ENCODE measurements around the gene SOX10. TPM values are rescaled to one million over a fixed set of nuclear protein-coding genes. Genes with fewer than 3 reads are reported as not detected.

SOX10 gene
- total RNA-seq, 1 donor from 2014 or later = 5.9 TPM

- Mint-ChIP-seq H3K36me3 (peaks cover 11% of the 10 kb centered on the region), H3K9me3 (no peaks in the 10 kb centered on the region), H3K4me1 (ENCODE audit: unreplicated experiment) (no peaks in the 10 kb centered on the region)
These were observed 58.0 kb downstream of the SOX10 start for GRCh38 chr22:37926358-37926757.

GRCh38 chr22:37925767-37926166 lies 58.6 kb downstream of the SOX10 start:
- no peaks in the 10 kb centered on the region for H3K27me3 Mint-ChIP-seq
- no peaks in the 10 kb centered on the region for H3K9me3 Mint-ChIP-seq
- peaks cover 11% of the 10 kb centered on the region for H3K36me3 Mint-ChIP-seq
- H3K27ac Mint-ChIP-seq = no peak overlapping the region
- no peaks in the 10 kb centered on the region for H3K4me1 Mint-ChIP-seq (ENCODE audit: unreplicated experiment)
- no peak for DNase-seq (ENCODE audit: extremely low spot score, unreplicated experiment)
- no peak overlapping the region for H3K4me3 Mint-ChIP-seq
- TF ChIP-seq CTCF (conservative IDR thresholded peaks at IDR 0.05) = no peak

More at GRCh38 chr22:37926358-37926757, 58.0 kb downstream of the SOX10 start:
- Mint-ChIP-seq H3K4me3 (no peak overlapping the region), H3K27me3 (no peaks in the 10 kb centered on the region), H3K27ac (no peak overlapping the region)
- TF ChIP-seq CTCF (conservative IDR thresholded peaks at IDR 0.05) = no peak
- no peak for DNase-seq (ENCODE audit: extremely low spot score, unreplicated experiment)

GRCh38 chr22:37925330-37925729 lies 59.0 kb downstream of the SOX10 start:
- Mint-ChIP-seq H3K4me1 (ENCODE audit: unreplicated experiment) (no peaks in the 10 kb centered on the region), H3K27me3 (no peaks in the 10 kb centered on the region), H3K36me3 (peaks cover 11% of the 10 kb centered on the region), H3K9me3 (no peaks in the 10 kb centered on the region), H3K27ac (no peak overlapping the region), H3K4me3 (no peak overlapping the region)
- no peak for DNase-seq (ENCODE audit: extremely low spot score, unreplicated experiment)
- no peak for TF ChIP-seq CTCF (conservative IDR thresholded peaks at IDR 0.05)

GRCh38 chr22:37924386-37925065 lies 59.8 kb downstream of the SOX10 start:
- Mint-ChIP-seq H3K4me1 (ENCODE audit: unreplicated experiment) (no peaks in the 10 kb centered on the region), H3K4me3 (no peak overlapping the region), H3K36me3 (peaks cover 14% of the 10 kb centered on the region), H3K27ac (peak overlapping the region; percentile 72), H3K9me3 (no peaks in the 10 kb centered on the region), H3K27me3 (no peaks in the 10 kb centered on the region)
- no peak for DNase-seq (ENCODE audit: extremely low spot score, unreplicated experiment)
- no peak for TF ChIP-seq CTCF (conservative IDR thresholded peaks at IDR 0.05)

GRCh38 chr22:37923927-37924326 lies 60.4 kb downstream of the SOX10 start:
- H3K4me3 Mint-ChIP-seq = no peak overlapping the region
- no peaks in the 10 kb centered on the region for H3K4me1 Mint-ChIP-seq (ENCODE audit: unreplicated experiment)
- DNase-seq (ENCODE audit: extremely low spot score, unreplicated experiment) = no peak
- H3K27me3 Mint-ChIP-seq = no peaks in the 10 kb centered on the region
- H3K9me3 Mint-ChIP-seq = no peaks in the 10 kb centered on the region
- peak overlapping the region; percentile 72 for H3K27ac Mint-ChIP-seq
- peaks cover 14% of the 10 kb centered on the region for H3K36me3 Mint-ChIP-seq
- TF ChIP-seq CTCF (conservative IDR thresholded peaks at IDR 0.05) = no peak

Small RNA genes lying within 50 kb of the gene (microRNA-seq; reads per million reads assigned to microRNA genes)
- gene MIR4534 (not detected), gene MIR6820 (1.7 reads per million)

Other genes starting within 250 kb of the SOX10 start
- 22.3 and 27.4 TPM in 2 replicates for gene GCAT, start 176.6 kb downstream of the SOX10 start, total RNA-seq (ENCODE audit: low replicate concordance)
- 0.34 TPM in 1 of 2 replicates, not detected in the other for gene GALR3, start 161.2 kb downstream of the SOX10 start, total RNA-seq (ENCODE audit: low replicate concordance)
- gene ANKRD54, start 140.2 kb downstream of the SOX10 start, total RNA-seq (ENCODE audit: low replicate concordance) = 24.2 and 29.4 TPM in 2 replicates
- gene EIF3L, start 135.1 kb downstream of the SOX10 start, total RNA-seq (ENCODE audit: low replicate concordance) = 578 and 740 TPM in 2 replicates
- gene MICALL1, start 78.3 kb downstream of the SOX10 start, total RNA-seq (ENCODE audit: low replicate concordance) = 56.5 and 107 TPM in 2 replicates
- gene C22orf23, start 31.0 kb downstream of the SOX10 start, total RNA-seq (ENCODE audit: low replicate concordance) = 0.64 and 0.70 TPM in 2 replicates
- 92.0 and 99.6 TPM in 2 replicates for gene POLR2F, start 30.9 kb downstream of the SOX10 start, total RNA-seq (ENCODE audit: low replicate concordance)
- 45.4 and 45.6 TPM in 2 replicates for gene PICK1, start 72.8 kb upstream of the SOX10 start, total RNA-seq (ENCODE audit: low replicate concordance)
- not detected in 2 replicates for gene SLC16A8, start 99.6 kb upstream of the SOX10 start, total RNA-seq (ENCODE audit: low replicate concordance)
- gene BAIAP2L2, start 126.1 kb upstream of the SOX10 start, total RNA-seq (ENCODE audit: low replicate concordance) = 4.5 and 12.1 TPM in 2 replicates
- 64.1 and 78.6 TPM in 2 replicates for gene PLA2G6, start 197.3 kb upstream of the SOX10 start, total RNA-seq (ENCODE audit: low replicate concordance)
- 14.6 and 60.9 TPM in 2 replicates for gene MAFF, start 217.4 kb upstream of the SOX10 start, total RNA-seq (ENCODE audit: low replicate concordance)